ENCODE data around the gene ARHGAP15.

- TF ChIP-seq SMC3 (IDR thresholded peaks at IDR 0.05) (no peak), KDM1A (IDR thresholded peaks at IDR 0.05; ENCODE audit: low read depth) (no peak), CTCF (IDR thresholded peaks at IDR 0.05) (no peak), BHLHE40 (IDR thresholded peaks at IDR 0.05; ENCODE audit: low read depth, low read length) (no peak), RAD21 (conservative IDR thresholded peaks at IDR 0.05 in 1 of 2, IDR thresholded peaks at IDR 0.05 in 1 of 2) (no peak), USF2 (IDR thresholded peaks at IDR 0.05) (no peak), MAX (IDR thresholded peaks at IDR 0.05) (no peak), POLR2A (IDR thresholded peaks at IDR 0.05; ENCODE audit: low read length) (no peak), NR3C1 (IDR thresholded peaks at IDR 0.05) (no peak), ZFP36 (IDR thresholded peaks at IDR 0.05; ENCODE audit: borderline replicate concordance, partially characterized antibody) (no peak)
These were observed 565.1 kb downstream of the ARHGAP15 start for GRCh38 chr2:143694335-143694734.

All from A549 (cell line).